Measurements from ENCODE around the gene MISP. TPM values are rescaled to one million over a fixed set of nuclear protein-coding genes. Genes with fewer than 3 reads are reported as not detected.

The MISP gene
- total RNA-seq, 1 donor from 2014 or later = not detected

GRCh38 chr19:806815-807421 lies 56.0 kb downstream of the MISP start:
- Histone ChIP-seq H3K36me3 (peaks cover 3% of the 10 kb centered on the region), H3K9ac (no peak overlapping the region), H3K4me2 (no peak overlapping the region), H3K79me2 (ENCODE audit: low read depth) (peaks cover 79% of the 10 kb centered on the region), H3K27me3 (no peaks in the 10 kb centered on the region), H3K27ac (no peak overlapping the region), H3F3A (ENCODE audit: low read depth) (peaks cover 73% of the 10 kb centered on the region), H4K20me1 (ENCODE audit: low read depth) (peaks cover 99% of the 10 kb centered on the region), H2AFZ (replicated peaks) (no peak overlapping the region), H3K4me3 (no peak overlapping the region), H3K4me1 (peaks cover 8% of the 10 kb centered on the region), H3K9me3 (ENCODE audit: low read depth) (no peaks in the 10 kb centered on the region)
- Mint-ChIP-seq H3K4me1 (peaks cover 18% of the 10 kb centered on the region), H3K9me3 (no peaks in the 10 kb centered on the region), H3K36me3 (peaks cover 34% of the 10 kb centered on the region), H3K27ac (no peak overlapping the region), H3K27me3 (ENCODE audit: insufficient read depth, low read depth) (peaks cover 15% of the 10 kb centered on the region), H3K4me3 (no peak overlapping the region)
- DNase-seq (ENCODE audit: low spot score) = no peak
- no peak for TF ChIP-seq EZH2 (IDR thresholded peaks at IDR 0.05)
- peak; percentile 5 for TF ChIP-seq CTCF (IDR thresholded peaks at IDR 0.05)
- TF ChIP-seq EZH2phosphoT487 (IDR thresholded peaks at IDR 0.05) = no peak

- Histone ChIP-seq H3K9ac (no peak overlapping the region), H3K4me1 (no peaks in the 10 kb centered on the region), H3K27me3 (no peaks in the 10 kb centered on the region), H3K79me2 (ENCODE audit: low read depth) (peaks cover 70% of the 10 kb centered on the region), H4K20me1 (ENCODE audit: low read depth) (peaks cover 91% of the 10 kb centered on the region), H2AFZ (replicated peaks) (no peak overlapping the region), H3K9me3 (ENCODE audit: low read depth) (no peaks in the 10 kb centered on the region), H3K36me3 (peaks cover 3% of the 10 kb centered on the region), H3F3A (ENCODE audit: low read depth) (peaks cover 70% of the 10 kb centered on the region), H3K27ac (no peak overlapping the region), H3K4me3 (no peak overlapping the region), H3K4me2 (no peak overlapping the region)
- H3K4me3 Mint-ChIP-seq = peak overlapping the region; percentile 29
- no peak overlapping the region for H3K27ac Mint-ChIP-seq
- no peak for TF ChIP-seq EZH2 (IDR thresholded peaks at IDR 0.05)
- no peak for TF ChIP-seq CTCF (IDR thresholded peaks at IDR 0.05)
- TF ChIP-seq EZH2phosphoT487 (IDR thresholded peaks at IDR 0.05) = no peak
- peaks cover 30% of the 10 kb centered on the region for H3K36me3 Mint-ChIP-seq
- H3K9me3 Mint-ChIP-seq = no peaks in the 10 kb centered on the region
- peaks cover 8% of the 10 kb centered on the region for H3K4me1 Mint-ChIP-seq
- peaks cover 12% of the 10 kb centered on the region for H3K27me3 Mint-ChIP-seq (ENCODE audit: insufficient read depth, low read depth)
- DNase-seq (ENCODE audit: low spot score) = no peak
These were observed 56.9 kb downstream of the MISP start for GRCh38 chr19:807627-808422.

- peaks cover 86% of the 10 kb centered on the region for H4K20me1 ChIP-seq (ENCODE audit: low read depth)
- no peak for DNase-seq (ENCODE audit: low spot score)
- H3K4me3 Mint-ChIP-seq = no peak overlapping the region
- H3K36me3 Mint-ChIP-seq = peaks cover 28% of the 10 kb centered on the region
- no peaks in the 10 kb centered on the region for H3K27me3 ChIP-seq
- H3K36me3 ChIP-seq = peaks cover 3% of the 10 kb centered on the region
- peaks cover 9% of the 10 kb centered on the region for H3K27me3 Mint-ChIP-seq (ENCODE audit: insufficient read depth, low read depth)
- no peak overlapping the region for H3K27ac ChIP-seq
- peaks cover 64% of the 10 kb centered on the region for H3K79me2 ChIP-seq (ENCODE audit: low read depth)
- no peak overlapping the region for H3K27ac Mint-ChIP-seq
- H3K9ac ChIP-seq = no peak overlapping the region
- H3K9me3 Mint-ChIP-seq = no peaks in the 10 kb centered on the region
- H2AFZ ChIP-seq (replicated peaks) = no peak overlapping the region
- no peak overlapping the region for H3K4me2 ChIP-seq
- H3K4me3 ChIP-seq = no peak overlapping the region
- TF ChIP-seq EZH2 (IDR thresholded peaks at IDR 0.05) (no peak), EZH2phosphoT487 (IDR thresholded peaks at IDR 0.05) (no peak), CTCF (IDR thresholded peaks at IDR 0.05) (no peak)
- H3K4me1 Mint-ChIP-seq = peaks cover 4% of the 10 kb centered on the region
- H3F3A ChIP-seq (ENCODE audit: low read depth) = peaks cover 67% of the 10 kb centered on the region
- H3K4me1 ChIP-seq = no peaks in the 10 kb centered on the region
- no peaks in the 10 kb centered on the region for H3K9me3 ChIP-seq (ENCODE audit: low read depth)
These were observed 57.5 kb downstream of the MISP start for GRCh38 chr19:808423-808775.

Measured in neural progenitor cell (in vitro differentiated cells).